Caco-2 (cell line): ENCODE data around the gene KRTAP12-3. TPM values are rescaled to one million over a fixed set of nuclear protein-coding genes. Genes with fewer than 3 reads are reported as not detected.

Experiments used
- BruUV-seq: library from RNA; stranded (reverse); fragments of 400-500 nt; replicated peaks from 2 replicates; lab custom pipeline; 2021; lab: Mats Ljungman, UMichigan
- CTCF ChIA-PET: fragments of 300-600 bp; sonication (Branson Sonifier 250); formaldehyde crosslinking; loops from one replicate; lab custom pipeline; 2022; ENCODE audit warnings: antibody characterized with exemption; lab: Charles Lee
- POLR2A ChIA-PET: fragments of 300-600 bp; sonication (Branson Sonifier 250); formaldehyde crosslinking; loops from one replicate; lab custom pipeline; 2022; ENCODE audit warnings: antibody characterized with exemption; lab: Charles Lee
- DNase-seq, 2 experiments: peaks; one replicate each; pipeline versions ENCODE4 v3.0.0 to v3.0.0-alpha.2; 2020 to 2022
- H3K27me3 ChIP-seq: replicated peaks from 2 replicates; pipeline ENCODE4 v1.6.0; 2011; ENCODE audit warnings: low read length; ENCODE audit not compliant: control insufficient read depth, insufficient read depth
- H3K36me3 ChIP-seq: 2 replicates; pipeline ENCODE4 v1.5.1; 2011; ENCODE audit warnings: low read length; ENCODE audit not compliant: control insufficient read depth, insufficient read depth
- H3K4me1 ChIP-seq: fragments of 250-450 bp; sonication (Bioruptor Pico); 2 replicates; pipeline ENCODE4 v1.5.1; 2020; ENCODE audit warnings: mild to moderate bottlenecking
- H3K4me3 ChIP-seq: 2 replicates; pipeline ENCODE4 v1.5.1; 2011; ENCODE audit warnings: low read depth, mild to moderate bottlenecking, control low read depth, low read length
- H3K9me3 ChIP-seq: fragments of 250-450 bp; sonication (Bioruptor Pico); 2 replicates; pipeline ENCODE4 v1.5.1; 2020; ENCODE audit warnings: mild to moderate bottlenecking, moderate library complexity
- H3K27ac Mint-ChIP-seq: one replicate; pipeline ENCODE4 v1.8.0; 2022; ENCODE audit warnings: mixed read lengths; ENCODE audit not compliant: unreplicated experiment
- H3K27me3 Mint-ChIP-seq: one replicate; pipeline ENCODE4 v1.8.0; 2022; ENCODE audit warnings: mixed read lengths; ENCODE audit not compliant: insufficient read depth, unreplicated experiment
- H3K36me3 Mint-ChIP-seq: one replicate; pipeline ENCODE4 v1.8.0; 2022; ENCODE audit warnings: mild to moderate bottlenecking, mixed read lengths; ENCODE audit not compliant: insufficient read depth, unreplicated experiment
- H3K4me1 Mint-ChIP-seq: one replicate; pipeline ENCODE4 v1.8.0; 2022; ENCODE audit warnings: low read depth, mixed read lengths; ENCODE audit not compliant: unreplicated experiment
- H3K4me3 Mint-ChIP-seq: one replicate; pipeline ENCODE4 v1.8.0; 2022; ENCODE audit warnings: mild to moderate bottlenecking, moderate library complexity, mixed read lengths; ENCODE audit not compliant: unreplicated experiment
- H3K9me3 Mint-ChIP-seq: one replicate; pipeline ENCODE4 v1.8.0; 2022; ENCODE audit warnings: mixed read lengths; ENCODE audit not compliant: unreplicated experiment
- intact Hi-C: fragments of 100-400 bp; cut with micrococcal nuclease; formaldehyde crosslinking; loops from one replicate; pipeline ENCODE4 v1.10.0; 2022; ENCODE audit not compliant: unreplicated experiment
- total RNA-seq: library from RNA; stranded (reverse); gene quantifications from 2 replicates; pipeline ENCODE4 v1.2.3, GENCODE V29; 2022
- TF ChIP-seq, protein P1 (sequence below), 2 experiments: fragments of 200-600 bp in 1 of 2; IDR thresholded peaks; 1 replicate in 1 of 2; 2 replicates in 1 of 2; pipeline versions ENCODE4 v1.5.1 to v1.8.0; 2011 to 2022; ENCODE audit warnings: antibody characterized with exemption in 1 of 2, control low read depth in 1 of 2, inconsistent platforms in 1 of 2, low read depth in 1 of 2, low read length in 1 of 2, mild to moderate bottlenecking in 1 of 2, moderate library complexity in 1 of 2; ENCODE audit not compliant: insufficient read depth in 1 of 2, severe bottlenecking in 1 of 2, unreplicated experiment in 1 of 2

Gene KRTAP12-3
- total RNA-seq, 1 experiment from 2014 or later, result not detected

DNA sequence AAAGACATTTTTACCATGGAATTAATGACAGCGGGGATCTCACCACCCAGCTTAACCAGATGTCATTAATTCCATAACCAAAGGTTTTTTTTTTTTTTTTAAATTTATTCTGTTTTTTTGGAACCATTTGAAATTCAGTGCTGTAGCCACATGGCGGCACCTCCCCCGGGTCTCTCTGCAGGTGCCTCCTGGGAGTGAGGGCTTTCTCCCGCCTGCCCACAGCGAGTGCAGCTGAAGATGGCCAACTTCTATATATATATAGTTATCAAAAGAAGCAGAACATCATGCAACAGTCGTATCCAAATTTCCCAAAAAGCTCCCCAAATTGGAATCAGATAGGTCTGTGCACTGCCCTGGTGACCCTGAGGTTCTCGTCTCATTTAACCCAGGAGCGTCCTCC is 42.3 kb upstream of the KRTAP12-3 start:
- BruUV-seq, result no TSS peak
- H3K9me3 Mint-ChIP-seq, result peaks cover 40% of the 10 kb centered on the region
- Histone ChIP-seq H3K4me1 (no peaks in the 10 kb centered on the region), H3K27me3 (no peaks in the 10 kb centered on the region), H3K9me3 (peaks cover 13% of the 10 kb centered on the region; the same call in 1 of the 2 replicates), H3K4me3 (no peak overlapping the region), H3K36me3 (no peaks in the 10 kb centered on the region)
- no peak overlapping the region for H3K27ac Mint-ChIP-seq
- intact Hi-C loops, result no loop called here
- ChIA-PET POLR2A (no interaction called here), CTCF (interaction anchor here (0.7 kb wide), 1 partner anchor 271 kb away, joined by 4 read pairs; no protein-coding TSS in a partner anchor)
- TF ChIP-seq, protein P1, sequence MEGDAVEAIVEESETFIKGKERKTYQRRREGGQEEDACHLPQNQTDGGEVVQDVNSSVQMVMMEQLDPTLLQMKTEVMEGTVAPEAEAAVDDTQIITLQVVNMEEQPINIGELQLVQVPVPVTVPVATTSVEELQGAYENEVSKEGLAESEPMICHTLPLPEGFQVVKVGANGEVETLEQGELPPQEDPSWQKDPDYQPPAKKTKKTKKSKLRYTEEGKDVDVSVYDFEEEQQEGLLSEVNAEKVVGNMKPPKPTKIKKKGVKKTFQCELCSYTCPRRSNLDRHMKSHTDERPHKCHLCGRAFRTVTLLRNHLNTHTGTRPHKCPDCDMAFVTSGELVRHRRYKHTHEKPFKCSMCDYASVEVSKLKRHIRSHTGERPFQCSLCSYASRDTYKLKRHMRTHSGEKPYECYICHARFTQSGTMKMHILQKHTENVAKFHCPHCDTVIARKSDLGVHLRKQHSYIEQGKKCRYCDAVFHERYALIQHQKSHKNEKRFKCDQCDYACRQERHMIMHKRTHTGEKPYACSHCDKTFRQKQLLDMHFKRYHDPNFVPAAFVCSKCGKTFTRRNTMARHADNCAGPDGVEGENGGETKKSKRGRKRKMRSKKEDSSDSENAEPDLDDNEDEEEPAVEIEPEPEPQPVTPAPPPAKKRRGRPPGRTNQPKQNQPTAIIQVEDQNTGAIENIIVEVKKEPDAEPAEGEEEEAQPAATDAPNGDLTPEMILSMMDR (IDR thresholded peaks at IDR 0.05; ENCODE audit: insufficient read depth in 1 of 2, low read depth in 1 of 2, low read length in 1 of 2, severe bottlenecking in 1 of 2, unreplicated experiment in 1 of 2), result no peak
- no peaks in the 10 kb centered on the region for H3K4me1 Mint-ChIP-seq
- H3K4me3 Mint-ChIP-seq, result no peak overlapping the region
- peaks cover 6% of the 10 kb centered on the region for H3K27me3 Mint-ChIP-seq
- no peaks in the 10 kb centered on the region for H3K36me3 Mint-ChIP-seq
- DNase-seq, result no peak

DNA sequence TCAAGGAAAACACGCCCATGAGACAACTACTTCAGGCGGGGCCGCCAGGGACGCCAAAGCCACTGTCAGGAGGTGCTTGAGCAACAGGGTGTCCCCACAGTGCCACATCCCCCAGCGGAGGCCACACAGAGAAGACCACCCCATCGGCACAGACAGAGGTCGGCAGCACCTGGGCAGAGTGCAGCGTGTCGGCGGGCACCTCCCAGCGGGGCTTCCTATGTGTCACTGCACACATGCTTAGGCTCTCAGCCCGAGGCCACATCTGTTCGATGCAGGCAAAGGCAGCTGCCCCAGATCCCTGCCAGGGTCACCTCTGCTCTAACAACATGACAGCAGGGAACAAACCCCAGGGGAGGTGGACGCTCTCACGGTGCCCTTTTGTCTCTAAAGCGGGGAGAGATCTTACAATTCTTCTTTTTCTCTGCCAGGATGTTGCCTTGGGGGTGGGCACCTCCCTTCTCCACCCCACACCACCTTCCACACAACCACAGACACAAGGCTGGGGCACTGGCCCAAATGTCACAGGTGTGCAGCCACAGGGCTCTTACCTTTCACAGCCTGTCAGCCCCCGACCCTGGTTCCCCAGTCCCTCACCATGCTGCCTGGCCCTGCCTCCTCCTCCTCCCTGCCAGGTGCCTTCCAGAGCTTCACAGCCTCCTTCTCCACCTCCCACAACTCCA is 41.7 kb upstream of the KRTAP12-3 start:
- no peaks in the 10 kb centered on the region for H3K27me3 ChIP-seq
- POLR2A ChIA-PET, result no interaction called here
- H3K4me1 Mint-ChIP-seq, result no peaks in the 10 kb centered on the region
- H3K4me1 ChIP-seq, result no peaks in the 10 kb centered on the region
- no peak overlapping the region for H3K4me3 ChIP-seq
- peaks cover 40% of the 10 kb centered on the region for H3K9me3 Mint-ChIP-seq
- intact Hi-C loops, result no loop called here
- H3K36me3 ChIP-seq, result no peaks in the 10 kb centered on the region
- CTCF ChIA-PET, result interaction anchor here (0.7 kb wide), 1 partner anchor 270 kb away, joined by 4 read pairs; no protein-coding TSS in a partner anchor
- H3K9me3 ChIP-seq, result peaks cover 15% of the 10 kb centered on the region; the same call in 1 of the 2 replicates
- TF ChIP-seq, protein P1 (IDR thresholded peaks at IDR 0.05; ENCODE audit: insufficient read depth in 1 of 2, low read depth in 1 of 2, low read length in 1 of 2, severe bottlenecking in 1 of 2, unreplicated experiment in 1 of 2), result no peak
- no peak for DNase-seq
- no peak overlapping the region for H3K4me3 Mint-ChIP-seq
- no peaks in the 10 kb centered on the region for H3K36me3 Mint-ChIP-seq
- no TSS peak for BruUV-seq
- H3K27ac Mint-ChIP-seq, result no peak overlapping the region
- peaks cover 6% of the 10 kb centered on the region for H3K27me3 Mint-ChIP-seq

DNA sequence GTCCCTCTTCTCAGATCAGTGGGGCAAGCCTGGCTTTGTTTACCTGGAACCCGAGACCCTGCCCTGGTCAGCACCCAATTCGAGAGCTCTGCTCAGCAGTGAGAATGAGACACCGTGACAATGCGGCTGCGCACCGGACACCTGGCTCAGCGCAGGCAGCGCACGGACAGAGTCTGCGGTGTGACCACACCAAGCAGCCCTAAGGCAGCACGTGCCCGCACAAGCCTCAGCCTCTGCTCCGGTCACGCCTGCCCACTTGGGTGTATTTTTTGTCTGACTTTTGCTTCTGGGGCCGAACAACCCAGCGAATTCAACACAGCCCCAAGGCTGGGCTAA is 41.2 kb upstream of the KRTAP12-3 start:
- ChIA-PET CTCF (no interaction called here), POLR2A (no interaction called here)
- DNase-seq, result no peak
- Histone ChIP-seq H3K27me3 (no peaks in the 10 kb centered on the region), H3K4me3 (no peak overlapping the region), H3K36me3 (no peaks in the 10 kb centered on the region), H3K9me3 (peaks cover 12% of the 10 kb centered on the region; the same call in 1 of the 2 replicates), H3K4me1 (no peaks in the 10 kb centered on the region)
- Mint-ChIP-seq H3K9me3 (peaks cover 35% of the 10 kb centered on the region), H3K4me1 (no peaks in the 10 kb centered on the region), H3K27ac (no peak overlapping the region), H3K27me3 (peaks cover 6% of the 10 kb centered on the region), H3K4me3 (no peak overlapping the region), H3K36me3 (no peaks in the 10 kb centered on the region)
- BruUV-seq, result no TSS peak
- TF ChIP-seq, protein P1 (IDR thresholded peaks at IDR 0.05; ENCODE audit: insufficient read depth in 1 of 2, low read depth in 1 of 2, low read length in 1 of 2, severe bottlenecking in 1 of 2, unreplicated experiment in 1 of 2), result no peak
- intact Hi-C loops, result no loop called here
